OCI-LY7 (cell line): ENCODE measurements around the gene EP400. TPM values are rescaled to one million over a fixed set of nuclear protein-coding genes. Genes with fewer than 3 reads are reported as not detected.

ENCODE experiments used
- BruUV-seq: library from RNA; stranded (reverse); fragments of 400-500 nt; replicated peaks from 2 replicates; lab custom pipeline; 2021; lab: Mats Ljungman, UMichigan
- CTCF ChIA-PET: fragments of 300-600 bp; sonication (Branson Sonifier 250); formaldehyde crosslinking; loops from one replicate; lab custom pipeline; 2022; ENCODE audit warnings: antibody characterized with exemption; ENCODE audit not compliant: unreplicated experiment; lab: Charles Lee
- POLR2A ChIA-PET: fragments of 300-600 bp; sonication (Branson Sonifier 250); formaldehyde crosslinking; loops from one replicate; lab custom pipeline; 2022; ENCODE audit warnings: antibody characterized with exemption; lab: Charles Lee
- DNase-seq: peaks from one replicate; pipeline ENCODE4 v3.0.0-alpha.2; 2015; ENCODE audit warnings: low spot score
- H2AFZ ChIP-seq: fragments of 200-600 bp; sonication (generic), shearing (Covaris generic); 2 replicates; pipeline ENCODE4 v1.6.1; 2014; ENCODE audit warnings: mild to moderate bottlenecking, antibody characterized with exemption, low read length, moderate library complexity
- H3K27ac ChIP-seq: fragments of 200-600 bp; sonication (generic); 2 replicates; pipeline ENCODE4 v1.5.1; 2014; ENCODE audit warnings: mixed run types, low read depth, mild to moderate bottlenecking, moderate library complexity, low read length, inconsistent platforms; ENCODE audit not compliant: poor library complexity, severe bottlenecking
- H3K36me3 ChIP-seq: fragments of 200-600 bp; sonication (generic); 2 replicates; pipeline ENCODE4 v1.6.1; 2014; ENCODE audit warnings: mild to moderate bottlenecking, antibody characterized with exemption, low read length, moderate library complexity, mixed read lengths; ENCODE audit not compliant: insufficient read depth
- H3K4me1 ChIP-seq: fragments of 200-600 bp; sonication (generic); 2 replicates; pipeline ENCODE4 v1.5.1; 2014; ENCODE audit warnings: mild to moderate bottlenecking, low read length; ENCODE audit not compliant: insufficient read depth, poor library complexity, severe bottlenecking
- H3K4me2 ChIP-seq: fragments of 200-600 bp; sonication (generic); 2 replicates; pipeline ENCODE4 v1.6.1; 2014; ENCODE audit warnings: mild to moderate bottlenecking, low read length
- H3K4me3 ChIP-seq: fragments of 200-600 bp; sonication (generic); 2 replicates; pipeline ENCODE4 v1.5.1; 2014; ENCODE audit warnings: mild to moderate bottlenecking, low read depth, low read length; ENCODE audit not compliant: poor library complexity, severe bottlenecking
- H3K79me2 ChIP-seq: fragments of 200-600 bp; sonication (generic); 2 replicates; pipeline ENCODE4 v1.6.1; 2016; ENCODE audit warnings: low read depth, mild to moderate bottlenecking, low read length, moderate library complexity, mixed read lengths; ENCODE audit not compliant: insufficient read depth
- H3K9me2 ChIP-seq: fragments of 200-600 bp; sonication (generic); 2 replicates; pipeline ENCODE4 v1.6.1; 2016; ENCODE audit warnings: mild to moderate bottlenecking, low read length, mixed read lengths; ENCODE audit not compliant: insufficient read depth
- H3K9me3 ChIP-seq: fragments of 200-600 bp; sonication (generic); 2 replicates; pipeline ENCODE4 v1.6.1; 2014; ENCODE audit warnings: mild to moderate bottlenecking, mixed run types, low read length, mixed read lengths
- H4K20me1 ChIP-seq: fragments of 200-600 bp; sonication (generic); 2 replicates; pipeline ENCODE4 v1.6.1; 2014; ENCODE audit warnings: mild to moderate bottlenecking, antibody characterized with exemption, low read length, moderate library complexity, mixed read lengths; ENCODE audit not compliant: insufficient read depth
- CTCF ChIP-seq: fragments of 200-600 bp; sonication (generic); conservative IDR thresholded peaks from 2 replicates; pipeline ENCODE4 v1.5.1; 2014; ENCODE audit warnings: mild to moderate bottlenecking, antibody characterized with exemption, low read length, moderate library complexity, mixed read lengths
- EZH2phosphoT487 ChIP-seq: fragments of 200-600 bp; sonication (generic); IDR thresholded peaks from 2 replicates; pipeline ENCODE4 v1.6.1; 2018; ENCODE audit warnings: low read depth, borderline replicate concordance, mild to moderate bottlenecking, mixed run types, antibody characterized with exemption, low read length, moderate library complexity, mixed read lengths
- intact Hi-C: fragments of 100-400 bp; cut with micrococcal nuclease; formaldehyde crosslinking; loops from one replicate; pipeline ENCODE4 v1.10.0; 2022; ENCODE audit not compliant: unreplicated experiment
- total RNA-seq, 2 experiments: library from RNA; depleted of rRNA in 1 of 2; stranded (reverse); fragments of >200 nt in 1 of 2; shearing (Covaris generic) in 1 of 2; gene quantifications; 2 replicates each; pipeline ENCODE4 v1.2.3, GENCODE V29; 2014 to 2022

EP400 gene
- total RNA-seq, 2 experiments from 2014 or later = 20.7 to 56.2 TPM

GRCh38 chr12:131922772-131923171 lies 27.0 kb upstream of the EP400 start:
- no peak overlapping the region for H2AFZ ChIP-seq
- H3K4me3 ChIP-seq = peak overlapping the region; percentile 9
- no peak for DNase-seq
- H3K27ac ChIP-seq = no peak overlapping the region
- H3K36me3 ChIP-seq = no peaks in the 10 kb centered on the region
- ChIA-PET CTCF (no interaction called here), POLR2A (no interaction called here)
- BruUV-seq = no TSS peak
- peak overlapping the region; percentile 61 for H3K4me2 ChIP-seq
- no peaks in the 10 kb centered on the region; the same call in 1 of the 2 replicates for H4K20me1 ChIP-seq
- peaks cover 25% of the 10 kb centered on the region for H3K4me1 ChIP-seq
- no peaks in the 10 kb centered on the region for H3K9me3 ChIP-seq
- intact Hi-C loops = loop anchor here (10.0 kb wide), 1 partner anchor 142 kb away; no protein-coding TSS in a partner anchor
- no peaks in the 10 kb centered on the region for H3K79me2 ChIP-seq
- H3K9me2 ChIP-seq = no peaks in the 10 kb centered on the region
- no peak for TF ChIP-seq CTCF
- TF ChIP-seq EZH2phosphoT487 = no peak

GRCh38 chr12:131923260-131923659 lies 26.5 kb upstream of the EP400 start:
- BruUV-seq = no TSS peak
- intact Hi-C loops = loop anchor here (10.0 kb wide), 1 partner anchor 142 kb away; no protein-coding TSS in a partner anchor
- Histone ChIP-seq H3K4me2 (peak overlapping the region; percentile 61), H3K36me3 (no peaks in the 10 kb centered on the region), H2AFZ (no peak overlapping the region), H3K4me3 (peak overlapping the region; percentile 9), H3K27ac (no peak overlapping the region), H4K20me1 (no peaks in the 10 kb centered on the region; the same call in 1 of the 2 replicates), H3K79me2 (no peaks in the 10 kb centered on the region), H3K9me3 (no peaks in the 10 kb centered on the region), H3K9me2 (no peaks in the 10 kb centered on the region), H3K4me1 (peaks cover 25% of the 10 kb centered on the region)
- TF ChIP-seq CTCF (no peak), EZH2phosphoT487 (no peak)
- ChIA-PET POLR2A (no interaction called here), CTCF (no interaction called here)
- DNase-seq = peak; percentile 78

GRCh38 chr12:131927110-131928079 lies 22.3 kb upstream of the EP400 start:
- BruUV-seq = no TSS peak
- Histone ChIP-seq H3K4me3 (no peak overlapping the region), H3K79me2 (peaks cover 25% of the 10 kb centered on the region), H3K4me2 (peak overlapping the region; percentile 96), H3K36me3 (peaks cover 23% of the 10 kb centered on the region), H2AFZ (no peak overlapping the region), H3K9me2 (no peaks in the 10 kb centered on the region), H3K9me3 (no peaks in the 10 kb centered on the region), H3K4me1 (peaks cover 40% of the 10 kb centered on the region), H3K27ac (no peak overlapping the region), H4K20me1 (peaks cover 4% of the 10 kb centered on the region; the same call in 1 of the 2 replicates)
- ChIA-PET POLR2A (no interaction called here), CTCF (no interaction called here)
- intact Hi-C loops = loop anchor here (2.0 to 10.0 kb wide), 2 partner anchors 33 to 137 kb away; partner anchors contain the start of gene ULK1
- no peak for DNase-seq
- TF ChIP-seq EZH2phosphoT487 (no peak), CTCF (no peak)
